Breast epithelium (tissue), 3 donors: ENCODE data around the gene ALOX15B.

Experiments
- POLR2A ChIP-seq: fragments of 450-650 bp; IDR thresholded peaks from one replicate; pipeline ENCODE4 v1.6.1; 2016; ENCODE audit warnings: antibody characterized with exemption, mild to moderate bottlenecking, moderate library complexity
- TF ChIP-seq, protein P1 (sequence below), 3 donors: fragments of 450-650 bp; IDR thresholded peaks; one replicate each; pipeline ENCODE4 v1.5.1; 2016 to 2017; ENCODE audit warnings: antibody characterized with exemption in 3 of 3, mild to moderate bottlenecking in 3 of 3, moderate library complexity in 3 of 3

DNA sequence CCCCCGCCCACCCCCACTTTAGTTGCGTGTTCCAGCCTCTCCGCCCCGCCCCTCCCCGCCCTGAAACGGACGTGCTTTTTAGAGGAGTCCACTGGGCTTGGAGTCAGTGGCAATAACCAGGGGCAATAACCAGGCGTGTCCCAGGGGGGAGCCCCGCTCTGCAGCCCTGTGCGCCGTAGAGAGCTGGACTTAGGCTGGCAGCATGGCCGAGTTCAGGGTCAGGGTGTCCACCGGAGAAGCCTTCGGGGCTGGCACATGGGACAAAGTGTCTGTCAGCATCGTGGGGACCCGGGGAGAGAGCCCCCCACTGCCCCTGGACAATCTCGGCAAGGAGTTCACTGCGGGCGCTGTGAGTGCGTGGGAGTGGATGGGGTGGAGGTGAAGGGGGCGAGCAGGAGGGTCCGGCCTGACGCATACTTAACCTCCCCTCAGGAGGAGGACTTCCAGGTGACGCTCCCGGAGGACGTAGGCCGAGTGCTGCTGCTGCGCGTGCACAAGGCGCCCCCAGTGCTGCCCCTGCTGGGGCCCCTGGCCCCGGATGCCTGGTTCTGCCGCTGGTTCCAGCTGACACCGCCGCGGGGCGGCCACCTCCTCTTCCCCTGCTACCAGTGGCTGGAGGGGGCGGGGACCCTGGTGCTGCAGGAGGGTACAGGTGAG lies at the start of gene ALOX15B:
- TF ChIP-seq, protein P1, sequence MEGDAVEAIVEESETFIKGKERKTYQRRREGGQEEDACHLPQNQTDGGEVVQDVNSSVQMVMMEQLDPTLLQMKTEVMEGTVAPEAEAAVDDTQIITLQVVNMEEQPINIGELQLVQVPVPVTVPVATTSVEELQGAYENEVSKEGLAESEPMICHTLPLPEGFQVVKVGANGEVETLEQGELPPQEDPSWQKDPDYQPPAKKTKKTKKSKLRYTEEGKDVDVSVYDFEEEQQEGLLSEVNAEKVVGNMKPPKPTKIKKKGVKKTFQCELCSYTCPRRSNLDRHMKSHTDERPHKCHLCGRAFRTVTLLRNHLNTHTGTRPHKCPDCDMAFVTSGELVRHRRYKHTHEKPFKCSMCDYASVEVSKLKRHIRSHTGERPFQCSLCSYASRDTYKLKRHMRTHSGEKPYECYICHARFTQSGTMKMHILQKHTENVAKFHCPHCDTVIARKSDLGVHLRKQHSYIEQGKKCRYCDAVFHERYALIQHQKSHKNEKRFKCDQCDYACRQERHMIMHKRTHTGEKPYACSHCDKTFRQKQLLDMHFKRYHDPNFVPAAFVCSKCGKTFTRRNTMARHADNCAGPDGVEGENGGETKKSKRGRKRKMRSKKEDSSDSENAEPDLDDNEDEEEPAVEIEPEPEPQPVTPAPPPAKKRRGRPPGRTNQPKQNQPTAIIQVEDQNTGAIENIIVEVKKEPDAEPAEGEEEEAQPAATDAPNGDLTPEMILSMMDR (IDR thresholded peaks at IDR 0.05), result no peak
- no peak for TF ChIP-seq POLR2A
